HL-60 (cell line): ENCODE results near the gene MOCOS.

Experiments used
- DNase-seq, 2 experiments: peaks; one replicate each; pipeline ENCODE4 v3.0.0-alpha.2; 2010 to 2020; ENCODE audit warnings: low read depth in 1 of 2, low spot score in 1 of 2
- H3K27ac ChIP-seq: fragments of 250-450 bp; sonication (Bioruptor Pico); replicated peaks from 2 replicates; pipeline ENCODE4 v1.5.1; 2020; ENCODE audit warnings: mild to moderate bottlenecking, moderate library complexity
- H3K27me3 ChIP-seq: fragments of 250-450 bp; sonication (Bioruptor Pico); 2 replicates; pipeline ENCODE4 v1.5.1; 2021; ENCODE audit warnings: mild to moderate bottlenecking, moderate library complexity; ENCODE audit not compliant: insufficient read depth, poor library complexity, severe bottlenecking
- H3K4me3 ChIP-seq: replicated peaks from 2 replicates; pipeline ENCODE4 v1.5.1; 2011; ENCODE audit warnings: mild to moderate bottlenecking, control low read depth, low read length; ENCODE audit not compliant: insufficient read depth
- CTCF ChIP-seq: IDR thresholded peaks from one replicate; pipeline ENCODE4 v1.5.1; 2011; ENCODE audit warnings: low read length, control low read depth, inconsistent platforms; ENCODE audit not compliant: insufficient read depth
- GABPA ChIP-seq: IDR thresholded peaks from 2 replicates; pipeline ENCODE4 v1.6.1; 2012; ENCODE audit warnings: low read depth
- POLR2AphosphoS5 ChIP-seq: IDR thresholded peaks from 2 replicates; pipeline ENCODE4 v1.6.1; 2012; ENCODE audit warnings: low read depth
- REST ChIP-seq: IDR thresholded peaks from 2 replicates; pipeline ENCODE4 v1.6.1; 2012; ENCODE audit warnings: low read depth; ENCODE audit not compliant: insufficient replicate concordance
- SPI1 ChIP-seq: IDR thresholded peaks from 2 replicates; pipeline ENCODE4 v1.6.1; 2012; ENCODE audit warnings: low read depth, mild to moderate bottlenecking, borderline replicate concordance

MOCOS gene

GRCh38 chr18:36305375-36305774 is 118.1 kb downstream of the MOCOS start:
- TF ChIP-seq CTCF: no peak
- TF ChIP-seq POLR2AphosphoS5: no peak
- no peak for TF ChIP-seq REST
- TF ChIP-seq SPI1: no peak
- no peak for TF ChIP-seq GABPA
- peaks cover 24% of the 10 kb centered on the region for H3K27me3 ChIP-seq
- no peak overlapping the region for H3K27ac ChIP-seq
- no peak overlapping the region for H3K4me3 ChIP-seq
- DNase-seq: no peak

- H3K27ac ChIP-seq: no peak overlapping the region
- peaks cover 15% of the 10 kb centered on the region for H3K27me3 ChIP-seq
- no peak for DNase-seq
- H3K4me3 ChIP-seq: no peak overlapping the region
- no peak for TF ChIP-seq CTCF
- no peak for TF ChIP-seq GABPA
- no peak for TF ChIP-seq REST
- no peak for TF ChIP-seq POLR2AphosphoS5
- no peak for TF ChIP-seq SPI1
These were observed 120.2 kb downstream of the MOCOS start for GRCh38 chr18:36307513-36307912.

- no peak for TF ChIP-seq POLR2AphosphoS5
- no peak for TF ChIP-seq GABPA
- TF ChIP-seq CTCF: no peak
- TF ChIP-seq REST: no peak
- TF ChIP-seq SPI1: no peak
- H3K27ac ChIP-seq: no peak overlapping the region
- H3K27me3 ChIP-seq: peaks cover 8% of the 10 kb centered on the region
These were observed 121.6 kb downstream of the MOCOS start for GRCh38 chr18:36308711-36309435.

More at GRCh38 chr18:36308711-36309435, 121.6 kb downstream of the MOCOS start:
- no peak overlapping the region for H3K4me3 ChIP-seq
- no peak for DNase-seq
